ENCODE data around the gene ADIPOR2.

The ADIPOR2 gene

DNA sequence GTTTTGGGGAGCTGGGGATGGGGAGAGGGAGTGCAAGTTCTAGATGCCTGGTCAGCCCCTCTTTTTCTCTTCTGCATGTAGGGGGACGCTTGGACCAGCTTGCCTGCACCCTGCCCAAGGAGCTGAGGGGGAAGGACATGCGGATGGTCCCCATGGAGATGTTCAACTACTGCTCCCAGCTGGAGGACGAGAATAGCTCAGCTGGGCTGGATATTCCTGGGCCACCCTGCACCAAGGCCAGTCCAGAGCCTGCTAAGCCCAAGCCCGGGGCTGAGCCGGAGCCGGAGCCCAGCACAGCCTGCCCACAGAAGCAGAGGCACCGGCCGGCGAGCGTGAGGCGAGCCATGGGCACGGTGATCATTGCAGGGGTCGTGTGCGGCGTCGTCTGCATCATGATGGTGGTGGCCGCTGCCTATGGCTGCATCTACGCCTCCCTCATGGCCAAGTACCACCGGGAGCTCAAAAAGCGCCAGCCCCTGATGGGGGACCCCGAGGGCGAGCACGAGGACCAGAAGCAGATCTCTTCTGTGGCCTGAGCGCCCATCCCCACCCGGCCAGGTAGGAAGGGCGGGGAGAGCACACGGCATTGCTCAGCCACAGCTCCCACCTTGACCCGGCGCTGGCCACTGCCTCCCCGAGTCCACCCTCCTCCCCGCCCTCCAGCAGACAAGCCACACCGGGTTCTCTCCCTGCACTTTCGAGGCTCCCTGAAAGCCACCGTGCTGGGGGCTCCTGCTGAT, 143.5 kb downstream of the ADIPOR2 start:
- no peak for DNase-seq

GRCh38 chr12:1835211-1836131, 144.6 kb downstream of the ADIPOR2 start:
- DNase-seq = no peak

GRCh38 chr12:1836241-1836803, 145.5 kb downstream of the ADIPOR2 start:
- no peak for DNase-seq

DNA sequence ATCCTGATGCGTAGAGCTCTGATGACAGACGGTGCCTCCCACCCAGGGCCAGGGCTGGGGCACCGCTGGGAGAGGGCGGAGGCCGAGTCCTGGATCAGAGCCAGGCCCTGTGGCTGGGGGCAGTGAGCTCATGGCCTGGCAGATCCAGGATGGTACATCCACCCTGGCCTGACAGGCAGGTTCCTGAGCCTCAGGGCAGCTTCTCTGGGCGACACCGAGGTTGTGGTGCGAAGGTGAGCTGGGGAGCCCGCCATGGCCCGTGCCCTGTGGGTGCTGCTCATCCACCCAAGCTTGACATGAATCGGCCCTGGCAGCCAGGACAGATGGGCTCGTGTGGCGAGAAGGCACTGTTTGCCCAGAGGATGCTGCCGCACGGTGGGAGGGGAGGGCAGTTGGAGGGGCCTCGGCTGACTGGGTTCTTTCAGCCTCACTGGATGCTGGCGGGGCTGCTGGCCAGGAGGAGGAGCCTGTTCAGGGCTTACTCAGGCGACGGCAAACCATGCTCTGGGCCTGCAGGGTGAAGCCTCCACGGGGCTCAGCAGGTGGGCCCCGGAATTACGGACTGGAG, 146.1 kb downstream of the ADIPOR2 start:
- no peak for DNase-seq

- DNase-seq = no peak
Measured at GRCh38 chr12:1837541-1838204, 146.8 kb downstream of the ADIPOR2 start.

Measured in GDM1 (cell line).